CD4-positive, alpha-beta T cell (primary cell): ENCODE results near the gene BHLHE41. TPM values are rescaled to one million over a fixed set of nuclear protein-coding genes. Genes with fewer than 3 reads are reported as not detected.

Source experiments
- ATAC-seq: fragments of 200-7000 bp; cut with Tn5 transposase; one replicate; pipeline ENCODE4 v1.10.0; 2022; ENCODE audit warnings: mild to moderate bottlenecking; ENCODE audit not compliant: poor library complexity
- CTCF ChIA-PET: fragments of 350-600 bp; sonication (Branson Sonifier 250); formaldehyde crosslinking; loops from one replicate; lab custom pipeline; 2021; ENCODE audit warnings: antibody characterized with exemption, inconsistent platforms; lab: Charles Lee
- POLR2A ChIA-PET: fragments of 350-600 bp; sonication (Branson Sonifier 250); formaldehyde crosslinking; loops from one replicate; lab custom pipeline; 2021; ENCODE audit warnings: antibody characterized with exemption, inconsistent platforms; lab: Charles Lee
- DNase-seq, 14 experiments: peaks; one replicate each; pipeline ENCODE4 v3.0.0-alpha.2; 2013 to 2020; ENCODE audit warnings: mixed read lengths in 2 of 14
- H3K27ac ChIP-seq, 2 donors: one replicate each; pipeline versions ENCODE4 v1.5.1 to v1.7.0; 2013; ENCODE audit warnings: low read length in 2 of 2, low read depth in 1 of 2, mild to moderate bottlenecking in 1 of 2
- H3K27me3 ChIP-seq, 2 experiments: 1 replicate in 1 of 2; 2 replicates in 1 of 2; pipeline versions ENCODE4 v1.6.1 to v1.7.0; 2013; ENCODE audit warnings: low read length in 2 of 2, control low read depth in 1 of 2, mild to moderate bottlenecking in 1 of 2, moderate library complexity in 1 of 2; ENCODE audit not compliant: insufficient read depth in 2 of 2, control insufficient read depth in 1 of 2
- H3K36me3 ChIP-seq: one replicate; pipeline ENCODE4 v1.6.1; 2013; ENCODE audit warnings: low read length, control low read depth; ENCODE audit not compliant: insufficient read depth
- H3K4me1 ChIP-seq: one replicate; pipeline ENCODE4 v1.6.1; 2013; ENCODE audit warnings: low read length, control low read depth; ENCODE audit not compliant: insufficient read depth
- H3K4me3 ChIP-seq: one replicate; pipeline ENCODE4 v1.5.1; 2013; ENCODE audit warnings: mild to moderate bottlenecking, low read length, moderate library complexity
- H3K9me3 ChIP-seq, 2 experiments: 1 replicate in 1 of 2; 2 replicates in 1 of 2; pipeline versions ENCODE4 v1.6.1 to v1.7.0; 2013; ENCODE audit warnings: low read length in 2 of 2, mild to moderate bottlenecking in 2 of 2, control low read depth in 1 of 2, moderate library complexity in 1 of 2; ENCODE audit not compliant: control insufficient read depth in 1 of 2, insufficient read depth in 1 of 2
- H3K27ac Mint-ChIP-seq: one replicate; pipeline ENCODE4 v1.8.0; 2020; ENCODE audit warnings: mixed read lengths
- H3K27me3 Mint-ChIP-seq: one replicate; pipeline ENCODE4 v1.8.0; 2021; ENCODE audit warnings: mixed read lengths
- H3K36me3 Mint-ChIP-seq: one replicate; pipeline ENCODE4 v1.8.0; 2021; ENCODE audit warnings: low read depth, mixed read lengths
- H3K4me1 Mint-ChIP-seq: one replicate; pipeline ENCODE4 v1.8.0; 2021; ENCODE audit warnings: low read depth, mixed read lengths
- H3K4me3 Mint-ChIP-seq: one replicate; pipeline ENCODE4 v1.8.0; 2020; ENCODE audit warnings: mild to moderate bottlenecking, mixed read lengths
- H3K9me3 Mint-ChIP-seq: one replicate; pipeline ENCODE4 v1.8.0; 2020; ENCODE audit warnings: mixed read lengths
- intact Hi-C, 2 experiments: fragments of 100-400 bp; cut with DNase I in 1 of 2; cut with micrococcal nuclease in 1 of 2; formaldehyde crosslinking; loops; one replicate each; pipeline versions ENCODE4 v1.15.1 to v1.9.0; 2023 to 2025; cut with DNase I, micrococcal nuclease
- total RNA-seq, 174 experiments: library from RNA in 2 of 174; stranded (reverse) in 2 of 174; gene quantifications; one replicate each; pipeline ENCODE4 v1.2.3 and lab custom pipeline; 2021 to 2026
- TF ChIP-seq, protein P1 (sequence below): fragments of 200-600 bp; IDR thresholded peaks from one replicate; pipeline ENCODE4 v1.8.0; 2022; ENCODE audit warnings: antibody characterized with exemption, mild to moderate bottlenecking

The BHLHE41 gene
- total RNA-seq, 2 experiments from 2014 or later: not detected

DNA sequence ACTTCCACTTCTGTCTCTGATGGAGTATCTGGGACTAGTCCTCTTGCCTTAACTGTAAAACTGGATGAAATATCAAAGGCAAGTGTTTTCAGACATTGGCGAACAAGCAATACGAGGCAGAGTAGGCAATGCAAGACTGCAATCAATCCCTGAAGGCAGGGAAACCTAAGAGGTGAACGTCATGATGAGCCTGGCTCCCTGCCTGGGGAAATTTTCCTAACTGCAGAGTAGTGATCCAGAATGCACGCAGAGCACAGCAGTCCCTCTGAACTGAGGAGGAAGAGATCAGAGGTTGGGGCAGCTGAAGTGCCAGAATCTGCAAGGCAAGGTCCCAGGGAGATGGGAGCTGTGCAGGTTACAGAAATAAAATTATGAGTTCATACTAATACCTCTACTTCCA lies 18.5 kb downstream of the BHLHE41 start:
- POLR2A ChIA-PET: no interaction called here
- no peak overlapping the region for H3K27ac Mint-ChIP-seq
- DNase-seq: no peak
- H3K9me3 Mint-ChIP-seq: no peaks in the 10 kb centered on the region
- H3K27me3 Mint-ChIP-seq: peaks cover 29% of the 10 kb centered on the region
- Histone ChIP-seq H3K4me3 (no peak overlapping the region), H3K36me3 (no peaks in the 10 kb centered on the region), H3K4me1 (no peaks in the 10 kb centered on the region), H3K27me3 (peaks cover 7 to 9% of the 10 kb centered on the region in 2 experiments), H3K27ac (no peak overlapping the region), H3K9me3 (no peaks in the 10 kb centered on the region)
- H3K4me1 Mint-ChIP-seq: no peaks in the 10 kb centered on the region
- H3K4me3 Mint-ChIP-seq: no peak overlapping the region
- no peak for ATAC-seq
- H3K36me3 Mint-ChIP-seq: no peaks in the 10 kb centered on the region
- TF ChIP-seq, protein P1, sequence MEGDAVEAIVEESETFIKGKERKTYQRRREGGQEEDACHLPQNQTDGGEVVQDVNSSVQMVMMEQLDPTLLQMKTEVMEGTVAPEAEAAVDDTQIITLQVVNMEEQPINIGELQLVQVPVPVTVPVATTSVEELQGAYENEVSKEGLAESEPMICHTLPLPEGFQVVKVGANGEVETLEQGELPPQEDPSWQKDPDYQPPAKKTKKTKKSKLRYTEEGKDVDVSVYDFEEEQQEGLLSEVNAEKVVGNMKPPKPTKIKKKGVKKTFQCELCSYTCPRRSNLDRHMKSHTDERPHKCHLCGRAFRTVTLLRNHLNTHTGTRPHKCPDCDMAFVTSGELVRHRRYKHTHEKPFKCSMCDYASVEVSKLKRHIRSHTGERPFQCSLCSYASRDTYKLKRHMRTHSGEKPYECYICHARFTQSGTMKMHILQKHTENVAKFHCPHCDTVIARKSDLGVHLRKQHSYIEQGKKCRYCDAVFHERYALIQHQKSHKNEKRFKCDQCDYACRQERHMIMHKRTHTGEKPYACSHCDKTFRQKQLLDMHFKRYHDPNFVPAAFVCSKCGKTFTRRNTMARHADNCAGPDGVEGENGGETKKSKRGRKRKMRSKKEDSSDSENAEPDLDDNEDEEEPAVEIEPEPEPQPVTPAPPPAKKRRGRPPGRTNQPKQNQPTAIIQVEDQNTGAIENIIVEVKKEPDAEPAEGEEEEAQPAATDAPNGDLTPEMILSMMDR: no peak
- intact Hi-C loops: loop anchor here in 1 of 2 experiments (10.0 kb wide), 1 partner anchor 918 kb away; the partner anchor contains the start of gene MED21
- CTCF ChIA-PET: no interaction called here

DNA sequence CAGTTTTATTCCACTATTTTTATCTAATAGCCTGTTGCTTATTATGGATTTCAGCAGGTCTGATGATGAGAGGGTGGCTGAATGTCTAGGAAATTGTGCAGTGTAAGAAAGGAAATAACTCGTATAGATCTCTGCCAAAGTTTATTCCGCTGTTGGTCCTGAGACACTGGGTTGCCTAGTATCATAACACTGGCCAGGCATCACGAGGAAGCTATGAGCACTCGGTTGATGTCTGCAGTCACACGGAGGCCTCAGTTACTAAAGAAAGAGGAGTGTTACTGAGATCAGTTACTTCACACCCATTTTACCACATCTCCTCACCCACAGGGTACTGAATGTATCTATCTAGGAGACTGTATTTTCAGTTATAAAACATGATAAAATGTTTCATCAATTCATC lies 21.9 kb downstream of the BHLHE41 start:
- H3K4me3 Mint-ChIP-seq: no peak overlapping the region
- peaks cover 37% of the 10 kb centered on the region for H3K27me3 Mint-ChIP-seq
- TF ChIP-seq, protein P1: no peak
- DNase-seq (no peak), ATAC-seq (no peak)
- H3K9me3 ChIP-seq: no peaks in the 10 kb centered on the region
- H3K9me3 Mint-ChIP-seq: no peaks in the 10 kb centered on the region
- no peaks in the 10 kb centered on the region for H3K36me3 Mint-ChIP-seq
- intact Hi-C loops: loop anchor here in 1 of 2 experiments (10.0 kb wide), 1 partner anchor 922 kb away; the partner anchor contains the start of gene MED21
- CTCF ChIA-PET: no interaction called here
- H3K27ac Mint-ChIP-seq: no peak overlapping the region
- H3K27ac ChIP-seq: no peak overlapping the region
- H3K4me1 ChIP-seq: no peaks in the 10 kb centered on the region
- H3K36me3 ChIP-seq: no peaks in the 10 kb centered on the region
- H3K4me1 Mint-ChIP-seq: no peaks in the 10 kb centered on the region
- H3K27me3 ChIP-seq: peaks cover 7 to 9% of the 10 kb centered on the region in 2 experiments
- POLR2A ChIA-PET: no interaction called here
- H3K4me3 ChIP-seq: no peak overlapping the region

DNA sequence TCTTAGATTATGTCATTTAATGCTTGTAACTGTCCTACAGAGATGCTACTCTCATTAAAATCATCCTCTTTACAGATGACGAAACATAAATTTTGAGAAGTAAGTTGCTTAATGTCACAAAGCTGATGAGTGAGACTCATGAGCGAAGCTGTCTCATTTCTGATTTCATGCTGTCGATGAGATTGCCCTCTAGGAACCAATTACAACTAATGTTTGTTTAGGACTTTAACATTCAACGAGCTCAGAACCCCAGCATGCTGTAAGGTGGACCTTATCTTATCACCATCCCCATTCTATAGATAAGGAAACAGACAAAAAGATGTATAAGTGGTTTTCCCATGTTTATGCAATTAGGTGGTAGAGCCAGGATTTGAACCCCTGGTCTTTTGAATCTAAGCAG lies 23.1 kb downstream of the BHLHE41 start:
- CTCF ChIA-PET: no interaction called here
- intact Hi-C loops: loop anchor here in 1 of 2 experiments (10.0 kb wide), 1 partner anchor 923 kb away; the partner anchor contains the start of gene MED21
- H3K4me3 ChIP-seq: no peak overlapping the region
- no peak overlapping the region for H3K4me3 Mint-ChIP-seq
- ATAC-seq (no peak), DNase-seq (no peak)
- POLR2A ChIA-PET: no interaction called here
- TF ChIP-seq, protein P1: no peak
- H3K9me3 ChIP-seq: no peaks in the 10 kb centered on the region
- H3K27me3 Mint-ChIP-seq: peaks cover 37% of the 10 kb centered on the region
- no peaks in the 10 kb centered on the region for H3K4me1 ChIP-seq
- H3K27ac Mint-ChIP-seq: no peak overlapping the region
- H3K36me3 ChIP-seq: no peaks in the 10 kb centered on the region
- no peaks in the 10 kb centered on the region for H3K9me3 Mint-ChIP-seq
- no peak overlapping the region for H3K27ac ChIP-seq
- H3K36me3 Mint-ChIP-seq: no peaks in the 10 kb centered on the region
- H3K27me3 ChIP-seq: peaks cover 6 to 7% of the 10 kb centered on the region in 2 experiments
- no peaks in the 10 kb centered on the region for H3K4me1 Mint-ChIP-seq
